Measurements from ENCODE around the gene TMPRSS13.
"Not testable (repeated sequence)": the region's sequence is repeated elsewhere in the genome, so short reads cannot be mapped to it uniquely, and the experiment has no call there.

The TMPRSS13 gene

GRCh38 chr11:117929916-117930570 lies 841 bp upstream of the TMPRSS13 start:
- no peak for DNase-seq

DNA sequence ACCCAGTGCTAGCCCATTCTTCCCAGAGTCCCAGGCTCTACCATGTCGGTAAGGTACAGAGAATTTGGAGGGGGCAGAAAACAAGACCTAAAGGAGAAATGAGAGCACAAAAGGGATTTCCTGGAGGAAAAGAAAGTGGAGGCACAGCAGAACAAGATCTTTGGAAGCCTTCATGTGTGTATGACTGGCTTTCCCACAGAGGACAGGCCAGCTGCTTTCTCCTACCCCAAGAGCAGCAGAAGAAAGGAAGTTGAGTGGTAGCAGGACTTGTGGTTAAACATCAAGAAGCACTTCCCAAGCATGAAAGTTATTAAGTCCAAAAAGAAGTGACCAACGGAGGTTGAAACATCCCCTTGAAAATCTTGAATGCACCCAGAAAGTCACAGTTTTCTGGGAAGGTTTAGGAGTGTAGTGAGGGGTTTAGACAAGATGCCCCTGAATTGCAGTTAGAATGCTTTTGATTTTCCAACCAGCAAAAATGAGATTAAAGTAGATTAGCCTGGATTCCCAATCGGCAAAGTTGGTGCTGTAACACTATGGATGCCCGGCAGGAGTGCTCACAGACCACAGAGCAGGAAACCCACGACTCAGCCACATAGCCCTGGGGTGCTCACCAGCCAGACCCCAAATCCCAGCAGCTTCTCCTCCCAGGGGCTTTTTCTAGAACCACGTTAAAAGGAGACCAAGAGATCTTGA lies 608 bp downstream of the TMPRSS13 start:
- DNase-seq = no peak

GRCh38 chr11:117927926-117928325 lies 1.3 kb downstream of the TMPRSS13 start:
- DNase-seq = no peak

GRCh38 chr11:117926166-117926565 lies 3.0 kb downstream of the TMPRSS13 start:
- DNase-seq = not testable (repeated sequence)

DNA sequence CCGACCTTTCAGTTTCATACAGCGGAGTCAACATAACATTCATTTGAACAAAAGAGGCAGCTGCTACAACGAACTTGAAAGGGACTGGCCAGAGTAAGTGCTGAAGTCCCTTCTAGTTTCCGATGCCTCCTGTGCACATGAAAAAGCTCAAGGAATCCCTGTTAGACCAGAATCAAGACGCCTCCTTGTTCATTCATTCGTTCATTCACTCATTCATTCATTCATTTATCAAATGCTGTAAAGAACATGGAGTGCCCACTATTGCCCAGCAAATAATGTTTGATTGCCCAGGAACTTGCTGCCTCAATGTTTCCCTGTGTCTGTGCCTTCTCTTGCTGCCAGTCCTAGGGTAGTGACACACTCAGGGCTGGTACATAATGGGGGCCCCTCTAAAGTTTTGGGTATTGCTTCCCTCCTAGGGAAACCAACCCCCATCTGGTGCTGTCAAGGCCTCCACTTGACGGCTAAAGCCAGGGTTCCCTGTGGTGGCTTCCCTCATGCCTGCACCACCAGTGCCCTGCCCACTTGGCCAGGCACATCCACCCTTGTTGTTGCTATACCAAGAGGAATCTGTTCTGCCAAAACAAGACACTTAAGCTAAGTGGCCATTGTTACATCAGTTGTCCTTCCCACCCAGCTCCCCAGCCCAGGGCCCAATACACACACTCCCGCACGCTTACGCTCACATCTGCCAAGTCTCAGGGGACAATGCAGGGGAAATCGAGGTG lies 3.8 kb downstream of the TMPRSS13 start:
- peak; percentile 86 for DNase-seq

- DNase-seq = no peak
These were observed 4.5 kb downstream of the TMPRSS13 start for GRCh38 chr11:117924631-117925170.

DNA sequence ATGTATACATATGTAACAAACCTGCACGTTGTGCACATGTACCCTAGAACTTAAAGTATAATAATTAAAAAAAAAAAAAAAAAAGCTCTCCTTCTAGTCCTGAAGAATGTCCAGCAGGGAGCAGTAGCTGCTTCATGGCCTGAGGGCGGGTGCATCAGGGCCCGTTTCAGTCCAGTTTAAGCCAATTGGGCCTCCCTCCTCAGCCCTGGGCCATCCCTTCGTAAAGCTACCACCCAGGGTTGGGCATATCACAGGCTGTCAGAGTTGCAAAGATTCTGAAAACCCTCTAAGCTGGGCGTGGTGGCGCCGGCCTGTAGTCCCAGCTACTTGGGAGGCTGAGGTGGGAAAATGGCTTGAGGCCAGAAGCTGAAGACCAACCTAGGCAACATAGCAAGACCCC lies 5.4 kb downstream of the TMPRSS13 start:
- no peak for DNase-seq

- DNase-seq = no peak
These were observed 5.9 kb downstream of the TMPRSS13 start for GRCh38 chr11:117923275-117923674.

GRCh38 chr11:117921893-117922292 lies 7.3 kb downstream of the TMPRSS13 start:
- no peak for DNase-seq

GRCh38 chr11:117921456-117921855 lies 7.7 kb downstream of the TMPRSS13 start:
- no peak for DNase-seq

- DNase-seq = no peak
These were observed 9.4 kb downstream of the TMPRSS13 start for GRCh38 chr11:117919781-117920221.

DNA sequence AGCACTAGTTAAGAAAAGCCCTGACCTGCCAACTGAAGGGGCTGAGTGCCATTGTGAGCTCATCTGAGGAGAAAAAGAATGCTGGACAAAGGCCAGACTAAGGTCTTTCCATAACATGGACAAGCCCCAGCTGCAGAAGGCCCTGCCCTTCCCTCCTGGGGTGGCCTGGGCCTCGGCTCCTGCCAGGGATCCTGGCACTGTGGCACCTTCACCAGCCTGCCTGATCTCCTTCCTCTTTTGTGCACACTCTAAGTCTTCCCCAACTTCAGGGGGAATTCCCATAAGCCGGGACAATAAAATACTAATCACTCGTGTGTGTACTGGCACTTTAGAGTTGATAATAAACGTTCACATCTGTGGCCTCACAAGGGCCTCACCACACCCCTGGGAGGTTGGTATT lies 9.9 kb downstream of the TMPRSS13 start:
- DNase-seq = peak; percentile 49

- DNase-seq = no peak
These were observed 10.6 kb downstream of the TMPRSS13 start for GRCh38 chr11:117918366-117919255.

DNA sequence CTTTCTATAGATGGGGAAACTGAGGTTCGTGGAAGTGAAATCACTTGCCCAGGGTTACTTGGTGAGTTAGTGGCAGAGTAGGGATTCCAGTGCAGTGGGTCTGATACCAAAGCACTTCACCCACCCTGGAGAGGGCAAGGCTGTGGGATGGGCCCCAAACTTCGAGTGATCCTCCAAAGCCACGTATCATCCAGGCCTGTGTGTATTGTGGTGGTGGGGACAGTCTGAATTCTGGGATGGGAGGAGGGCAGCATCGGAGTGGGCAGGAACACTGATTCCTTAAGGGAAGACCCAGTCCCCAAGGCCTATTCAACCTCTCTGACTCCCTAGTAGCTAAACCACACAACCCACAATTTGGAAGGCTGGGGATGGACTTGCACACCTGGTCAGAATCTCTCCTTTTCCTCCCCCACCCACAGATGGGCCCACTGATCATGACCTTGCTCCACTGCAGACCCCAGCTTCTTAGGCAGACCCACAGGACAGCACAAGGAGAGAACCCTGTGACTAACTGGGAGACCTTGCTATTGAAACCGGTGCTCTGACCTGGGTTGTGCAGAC lies 11.5 kb downstream of the TMPRSS13 start:
- no peak for DNase-seq

DNA sequence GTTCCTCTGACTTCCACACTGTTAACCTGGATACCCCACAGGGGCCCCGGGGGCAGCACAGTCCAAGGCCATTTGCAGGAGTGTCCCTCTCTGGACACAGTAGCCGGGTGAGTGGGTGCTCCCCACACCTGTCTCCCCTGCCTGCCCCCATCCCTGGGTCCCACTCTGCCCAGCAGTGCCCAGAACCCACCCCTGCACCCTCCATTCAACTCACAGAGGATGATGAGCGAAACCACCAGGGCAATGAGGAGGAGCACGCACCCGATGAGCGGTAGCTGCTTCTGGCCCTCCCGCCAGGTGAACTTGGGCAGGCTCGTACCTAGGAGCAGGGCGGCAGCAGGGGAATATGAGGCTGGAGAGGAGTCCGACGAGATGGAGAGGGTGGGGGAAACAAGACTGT lies 12.2 kb downstream of the TMPRSS13 start:
- no peak for DNase-seq

- DNase-seq = no peak
These were observed 13.4 kb downstream of the TMPRSS13 start for GRCh38 chr11:117915672-117916235.

DNA sequence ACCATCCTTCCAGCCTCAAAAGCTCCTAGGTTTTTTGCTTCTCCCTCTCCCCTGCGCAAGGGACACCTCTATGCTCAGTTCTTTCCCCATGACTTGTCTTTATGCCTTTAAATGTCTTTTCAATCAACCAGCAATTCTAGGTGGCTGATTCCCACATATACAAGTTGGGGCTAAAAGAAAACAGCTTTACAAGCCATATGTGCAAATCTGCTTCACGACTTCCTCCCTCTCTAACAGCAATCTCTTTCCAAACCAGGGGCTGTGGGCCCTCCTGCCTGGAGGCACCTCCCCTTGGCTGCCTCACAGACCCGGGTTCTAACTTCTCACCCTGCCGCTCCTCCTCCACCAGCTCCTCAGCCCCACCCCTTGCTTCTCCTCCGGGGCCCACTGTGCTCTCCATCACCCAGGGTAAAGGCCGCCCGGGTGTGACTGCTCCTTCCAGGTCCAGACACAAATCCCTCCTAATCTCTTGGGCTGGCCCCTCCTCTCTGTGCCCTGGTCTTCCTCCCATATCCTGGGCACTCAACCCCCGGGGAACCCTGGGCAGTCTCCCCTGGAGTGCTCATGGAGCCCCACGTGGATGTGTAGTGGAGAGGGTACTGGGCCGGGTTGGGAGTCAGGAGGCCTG lies 14.1 kb downstream of the TMPRSS13 start:
- DNase-seq = no peak

DNA sequence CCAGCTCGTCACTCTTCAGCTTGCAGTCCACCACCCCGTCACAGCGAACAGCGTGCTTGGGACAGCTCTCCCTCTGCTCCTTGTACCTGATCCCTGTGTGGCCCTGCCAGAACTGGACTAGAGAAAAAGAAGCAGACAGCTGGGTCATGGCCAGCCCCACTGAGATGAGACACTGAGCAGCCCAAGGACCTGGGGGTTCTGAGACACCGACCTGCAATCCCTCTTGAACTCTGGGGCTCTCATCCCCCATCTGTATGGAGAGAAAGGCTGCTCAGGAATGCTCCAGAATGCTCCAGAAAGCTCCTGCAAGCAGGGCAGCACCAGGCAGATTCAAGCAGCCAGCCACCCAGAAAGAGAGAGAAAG lies 14.8 kb downstream of the TMPRSS13 start:
- DNase-seq = no peak

DNA sequence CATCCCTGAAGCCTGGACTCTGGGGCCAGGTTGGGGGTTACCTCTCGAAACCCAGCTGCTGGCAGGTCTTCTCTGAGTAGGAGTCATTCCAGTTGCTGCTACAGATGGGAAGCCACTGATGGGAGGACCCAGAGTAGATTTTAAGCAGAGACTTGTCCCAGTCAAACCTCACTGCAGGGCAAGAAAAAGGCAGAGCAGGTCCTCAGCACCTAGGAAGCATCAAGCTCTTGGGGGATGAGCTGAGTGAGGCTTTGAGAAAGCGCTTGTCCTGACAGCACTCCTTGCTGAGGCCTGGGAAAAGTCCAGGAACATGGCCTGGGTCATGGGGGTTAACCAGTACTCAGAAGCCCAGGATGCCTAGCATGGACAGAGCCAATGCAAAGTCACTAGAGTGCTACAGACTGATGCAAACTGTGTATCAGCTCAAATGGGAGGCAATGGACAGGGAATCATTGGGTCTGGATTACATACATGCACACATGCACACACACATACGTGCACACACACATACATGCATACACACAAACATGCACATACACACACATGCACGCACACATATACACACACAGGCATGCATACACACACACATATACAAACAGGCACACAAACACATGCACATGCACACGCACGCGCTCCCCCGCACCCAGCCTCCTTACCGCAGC lies 15.3 kb downstream of the TMPRSS13 start:
- no peak for DNase-seq

DNA sequence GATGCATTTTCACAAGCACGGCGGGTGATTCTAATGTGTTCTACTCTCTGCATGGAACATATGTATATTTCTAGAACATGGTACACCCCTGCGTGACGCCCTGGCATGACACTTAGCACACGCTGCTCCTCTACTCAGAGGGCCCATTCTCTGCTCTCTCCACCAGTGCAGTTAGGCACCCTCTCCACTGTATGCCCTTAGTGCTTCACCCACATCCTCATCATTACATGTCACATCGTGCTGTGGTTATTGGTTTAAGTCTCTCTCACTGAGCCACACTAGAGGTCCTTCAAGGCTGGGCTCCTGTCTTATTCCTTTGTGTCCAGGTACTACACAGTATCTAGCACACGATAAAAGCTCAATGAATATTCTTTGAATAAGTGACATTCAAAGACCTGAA lies 16.7 kb downstream of the TMPRSS13 start:
- no peak for DNase-seq

DNA sequence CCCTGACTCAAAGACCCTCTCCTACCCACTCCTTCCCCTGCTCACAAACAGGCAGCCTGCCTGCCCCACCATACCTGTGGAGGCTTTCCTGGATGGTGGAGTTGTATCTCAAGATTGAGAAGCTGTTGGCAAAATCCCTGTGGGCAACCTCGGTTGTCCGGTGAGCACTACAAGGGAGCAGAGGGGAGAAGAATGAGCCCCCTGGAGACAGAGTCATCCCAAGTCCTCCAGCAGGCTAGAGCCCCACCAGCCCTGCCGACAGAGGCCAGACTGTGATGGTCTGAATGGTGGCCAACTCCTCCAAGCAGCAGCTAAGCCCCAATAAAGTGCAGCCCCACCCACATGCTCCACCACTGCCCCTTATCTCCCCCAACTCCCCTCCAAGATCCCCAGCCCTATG lies 17.5 kb downstream of the TMPRSS13 start:
- DNase-seq = no peak
